ENCODE results near the gene XPR1.
"Not testable (repeated sequence)": the region's sequence is repeated elsewhere in the genome, so short reads cannot be mapped to it uniquely, and the experiment has no call there.

The XPR1 gene

DNA sequence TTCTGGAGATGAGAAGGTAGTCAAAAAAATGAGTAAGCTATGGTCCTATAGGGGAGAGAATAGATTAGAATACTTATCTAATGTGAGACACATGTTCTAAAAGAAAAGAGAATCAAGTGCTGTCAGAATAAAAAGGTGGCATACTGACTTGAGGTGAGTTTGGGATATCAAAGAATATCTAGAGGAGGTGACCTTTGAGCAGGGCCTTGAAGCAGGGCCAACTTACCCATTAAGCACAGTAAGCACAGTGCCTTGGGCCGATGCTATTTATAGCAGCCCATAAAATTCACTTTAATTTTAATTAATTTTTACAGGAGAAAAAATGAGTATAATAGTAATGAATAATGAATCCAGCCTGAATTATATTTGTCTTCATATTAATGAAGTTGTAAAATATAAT, 92.2 kb downstream of the XPR1 start:
- no peak for DNase-seq
- Histone ChIP-seq H3K27me3 (no peaks in the 10 kb centered on the region), H3K36me3 (no peaks in the 10 kb centered on the region), H3K4me3 (ENCODE audit: low read depth, low read length) (no peak overlapping the region), H3K4me1 (peaks cover 6% of the 10 kb centered on the region; the same call in 1 of the 2 replicates), H3K9me3 (no peaks in the 10 kb centered on the region; the same call in 1 of the 2 replicates)
- TF ChIP-seq, protein P1, sequence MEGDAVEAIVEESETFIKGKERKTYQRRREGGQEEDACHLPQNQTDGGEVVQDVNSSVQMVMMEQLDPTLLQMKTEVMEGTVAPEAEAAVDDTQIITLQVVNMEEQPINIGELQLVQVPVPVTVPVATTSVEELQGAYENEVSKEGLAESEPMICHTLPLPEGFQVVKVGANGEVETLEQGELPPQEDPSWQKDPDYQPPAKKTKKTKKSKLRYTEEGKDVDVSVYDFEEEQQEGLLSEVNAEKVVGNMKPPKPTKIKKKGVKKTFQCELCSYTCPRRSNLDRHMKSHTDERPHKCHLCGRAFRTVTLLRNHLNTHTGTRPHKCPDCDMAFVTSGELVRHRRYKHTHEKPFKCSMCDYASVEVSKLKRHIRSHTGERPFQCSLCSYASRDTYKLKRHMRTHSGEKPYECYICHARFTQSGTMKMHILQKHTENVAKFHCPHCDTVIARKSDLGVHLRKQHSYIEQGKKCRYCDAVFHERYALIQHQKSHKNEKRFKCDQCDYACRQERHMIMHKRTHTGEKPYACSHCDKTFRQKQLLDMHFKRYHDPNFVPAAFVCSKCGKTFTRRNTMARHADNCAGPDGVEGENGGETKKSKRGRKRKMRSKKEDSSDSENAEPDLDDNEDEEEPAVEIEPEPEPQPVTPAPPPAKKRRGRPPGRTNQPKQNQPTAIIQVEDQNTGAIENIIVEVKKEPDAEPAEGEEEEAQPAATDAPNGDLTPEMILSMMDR (IDR thresholded peaks at IDR 0.05; ENCODE audit: low read depth, low read length): no peak

DNA sequence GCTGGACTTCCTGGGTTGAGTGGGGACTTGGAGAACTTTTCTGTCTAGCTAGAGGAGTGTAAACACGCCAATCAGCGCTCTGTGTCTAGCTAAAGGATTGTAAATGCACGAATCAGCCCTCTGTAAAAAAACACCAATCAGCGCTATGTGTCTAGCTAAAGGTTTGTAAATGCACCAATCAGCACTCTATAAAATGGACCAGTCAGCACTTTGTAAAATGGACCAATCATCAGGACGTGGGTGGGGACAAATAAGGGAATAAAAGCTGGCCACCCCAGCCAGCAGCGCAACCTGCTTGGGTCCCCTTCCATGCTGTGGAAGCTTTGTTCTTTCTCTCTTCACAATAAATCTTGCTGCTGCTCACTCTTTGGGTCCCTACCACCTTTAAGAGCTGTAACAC, 94.2 kb downstream of the XPR1 start:
- H3K4me1 ChIP-seq; DNase-seq; H3K4me3 ChIP-seq (ENCODE audit: low read depth, low read length); H3K9me3 ChIP-seq; H3K36me3 ChIP-seq; H3K27me3 ChIP-seq: not testable (repeated sequence)

DNA sequence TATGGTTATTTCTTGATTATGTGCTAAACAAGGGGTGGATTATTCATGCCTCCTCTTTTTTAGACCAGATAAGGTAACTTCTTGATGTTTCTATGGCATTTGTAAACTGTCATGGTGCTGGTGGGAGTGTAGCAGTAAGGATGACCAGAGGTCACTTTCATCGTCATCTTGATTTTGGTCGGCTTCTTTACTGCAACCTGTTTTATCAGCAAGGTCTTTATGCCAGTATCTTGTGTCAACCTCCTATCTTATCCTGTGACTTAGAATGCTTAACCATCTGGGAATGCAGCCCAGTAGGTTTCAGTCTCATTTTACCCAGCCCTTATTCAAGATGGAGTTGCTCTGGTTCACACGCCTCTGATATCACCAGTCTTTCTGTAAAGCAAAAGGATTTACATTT, 95.9 kb downstream of the XPR1 start:
- H3K27me3 ChIP-seq; DNase-seq; H3K4me1 ChIP-seq; H3K4me3 ChIP-seq (ENCODE audit: low read depth, low read length); H3K36me3 ChIP-seq; H3K9me3 ChIP-seq: not testable (repeated sequence)

DNA sequence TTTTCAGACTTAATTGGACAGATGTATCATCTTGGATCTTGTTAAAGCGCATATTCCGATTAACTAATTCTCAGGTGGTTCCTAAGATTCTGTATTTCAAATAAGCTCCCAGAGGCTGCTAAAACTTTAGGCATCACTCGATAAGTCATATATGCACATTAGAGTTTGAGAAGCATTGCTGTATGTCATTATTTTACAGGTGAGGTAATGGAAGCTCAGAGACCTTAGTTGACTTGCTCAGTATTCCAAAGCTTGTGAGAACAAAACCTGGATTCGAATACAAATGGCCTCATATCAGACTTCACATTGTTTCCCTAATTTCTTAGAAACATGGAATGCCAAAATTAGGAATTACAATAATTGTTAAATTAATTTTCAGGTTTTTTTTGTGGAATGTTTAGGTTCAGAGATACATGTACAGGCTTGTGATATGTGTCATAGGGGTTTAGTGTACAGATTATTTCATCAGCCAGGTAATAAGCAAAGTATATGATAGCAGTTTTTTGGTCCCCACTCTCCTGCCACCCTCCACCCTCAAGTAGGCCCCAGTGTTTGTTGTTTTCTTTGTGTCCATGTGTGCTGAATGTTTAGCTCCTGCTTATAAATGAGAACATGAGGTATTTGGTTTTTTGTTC, 96.8 kb downstream of the XPR1 start:
- H3K9me3 ChIP-seq: no peaks in the 10 kb centered on the region; the same call in none of the 2 replicates
- no peak for DNase-seq
- peaks cover 6% of the 10 kb centered on the region; the same call in 1 of the 2 replicates for H3K4me1 ChIP-seq
- H3K4me3 ChIP-seq (ENCODE audit: low read depth, low read length): no peak overlapping the region
- TF ChIP-seq, protein P1 (IDR thresholded peaks at IDR 0.05; ENCODE audit: low read depth, low read length): no peak
- no peaks in the 10 kb centered on the region for H3K36me3 ChIP-seq
- no peaks in the 10 kb centered on the region for H3K27me3 ChIP-seq

DNA sequence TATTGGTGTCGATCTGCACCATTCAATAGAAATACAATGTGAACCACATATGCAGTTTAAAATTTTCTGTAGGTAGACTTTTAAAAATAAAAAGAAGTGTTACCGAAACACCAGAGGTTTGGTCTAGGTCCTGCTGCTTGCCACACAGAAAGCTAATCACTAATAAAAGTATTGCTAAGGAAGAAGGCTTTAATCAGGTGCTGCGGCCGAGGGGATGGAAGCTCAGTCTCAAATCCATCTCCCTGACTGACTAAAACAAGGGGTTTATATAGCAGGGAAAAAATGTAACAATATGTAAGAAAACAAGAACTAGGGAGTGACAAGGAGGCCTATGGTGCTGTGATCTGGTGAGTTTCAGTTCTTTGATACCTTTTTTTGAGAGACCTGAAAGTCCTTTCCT, 99.3 kb downstream of the XPR1 start:
- Histone ChIP-seq H3K27me3 (no peaks in the 10 kb centered on the region), H3K4me3 (ENCODE audit: low read depth, low read length) (no peak overlapping the region), H3K4me1 (no peaks in the 10 kb centered on the region), H3K9me3 (no peaks in the 10 kb centered on the region; the same call in 1 of the 2 replicates), H3K36me3 (no peaks in the 10 kb centered on the region)
- TF ChIP-seq, protein P1 (IDR thresholded peaks at IDR 0.05; ENCODE audit: low read depth, low read length): no peak
- DNase-seq: no peak

DNA sequence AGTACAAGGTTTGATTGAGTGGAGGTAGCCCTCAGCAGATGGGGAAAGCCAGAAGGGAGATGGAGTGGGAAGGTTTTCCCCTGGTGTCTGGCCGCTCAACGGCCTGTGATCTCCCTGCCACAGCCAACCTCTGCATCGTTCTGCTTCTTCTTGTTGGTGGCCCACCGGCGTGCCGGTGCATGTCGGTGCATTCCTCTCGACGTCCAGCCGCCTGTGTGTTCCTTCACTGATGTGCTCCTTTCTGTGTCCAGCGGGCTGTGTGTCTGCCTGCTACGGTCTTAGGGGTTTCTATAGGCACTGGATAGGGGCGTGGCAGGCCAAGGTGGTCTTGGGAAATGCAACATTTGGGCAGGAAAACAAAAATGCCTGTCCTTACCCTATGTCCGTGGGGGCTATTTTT, 101.0 kb downstream of the XPR1 start:
- Histone ChIP-seq H3K36me3 (no peaks in the 10 kb centered on the region), H3K27me3 (no peaks in the 10 kb centered on the region), H3K4me3 (ENCODE audit: low read depth, low read length) (no peak overlapping the region), H3K9me3 (no peaks in the 10 kb centered on the region; the same call in 1 of the 2 replicates), H3K4me1 (no peaks in the 10 kb centered on the region)
- TF ChIP-seq, protein P1 (IDR thresholded peaks at IDR 0.05; ENCODE audit: low read depth, low read length): no peak
- no peak for DNase-seq

DNA sequence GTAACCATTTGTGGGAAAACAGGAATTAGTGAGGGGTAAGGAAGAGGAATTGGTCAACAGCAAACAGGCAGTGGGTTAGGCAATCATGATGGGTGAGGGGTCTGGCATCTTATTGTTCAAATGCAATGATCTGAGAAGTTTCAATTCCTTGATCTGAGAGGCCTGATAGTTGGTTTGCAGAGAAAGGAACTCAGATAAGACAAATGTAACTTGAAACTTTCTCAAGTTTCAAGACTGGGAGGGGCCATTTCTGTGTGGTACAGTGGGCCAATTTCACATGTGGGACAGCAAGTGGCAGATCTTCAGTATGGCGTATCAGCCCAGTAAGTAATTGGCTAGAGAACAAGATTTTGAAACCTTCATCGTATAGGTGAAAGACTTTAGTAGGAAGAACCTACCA, 102.5 kb downstream of the XPR1 start:
- Histone ChIP-seq H3K27me3 (no peaks in the 10 kb centered on the region), H3K9me3 (no peaks in the 10 kb centered on the region; the same call in 1 of the 2 replicates), H3K4me3 (ENCODE audit: low read depth, low read length) (no peak overlapping the region), H3K4me1 (no peaks in the 10 kb centered on the region), H3K36me3 (no peaks in the 10 kb centered on the region)
- TF ChIP-seq, protein P1 (IDR thresholded peaks at IDR 0.05; ENCODE audit: low read depth, low read length): no peak
- no peak for DNase-seq

Measured in BE2C (cell line).